Measurements from ENCODE around the gene ACOT6.
A peak's percentile ranks its signal among the peaks of the same experiment; 100 is the strongest.

The ACOT6 gene

GRCh38 chr14:73591690-73592449, 20.4 kb upstream of the ACOT6 start, which contains the start of gene ACOT4:
Gene ACOT4 (plus strand): TSS chr14:73591873. CDS start chr14:73591960, 87 bp downstream.
- Histone ChIP-seq H3K4me3 (peak within 1 kb of the TSS; percentile 43 to 67 (median 49)), H3K27ac (peak within 1 kb of the TSS in 16 of 21 experiments; percentile 0 to 81 (median 49))

GRCh38 chr14:73594491-73594890, 17.8 kb upstream of the ACOT6 start:
- no peak overlapping the region for H3K4me3 ChIP-seq
- no peak overlapping the region for H3K27ac ChIP-seq

- Histone ChIP-seq H3K4me3 (no peak overlapping the region), H3K27ac (no peak overlapping the region)
These were observed 12.8 kb upstream of the ACOT6 start for GRCh38 chr14:73599499-73599898.

- Histone ChIP-seq H3K27ac (no peak overlapping the region), H3K4me3 (no peak overlapping the region)
These were observed 9.3 kb upstream of the ACOT6 start for GRCh38 chr14:73602994-73603393.

GRCh38 chr14:73606271-73606670, 6.0 kb upstream of the ACOT6 start:
- H3K4me3 ChIP-seq = no peak overlapping the region
- no peak overlapping the region for H3K27ac ChIP-seq

- no peak overlapping the region for H3K4me3 ChIP-seq
- H3K27ac ChIP-seq = no peak overlapping the region
These were observed 5.1 kb upstream of the ACOT6 start for GRCh38 chr14:73607241-73607640.

GRCh38 chr14:73610687-73611086, 1.6 kb upstream of the ACOT6 start:
- H3K27ac ChIP-seq = no peak overlapping the region

GRCh38 chr14:73613046-73613383, 698 bp downstream of the ACOT6 start:
- H3K4me3 ChIP-seq = peak overlapping the region; percentile 42 to 82 (median 63)
- H3K27ac ChIP-seq = peak overlapping the region in 19 of 21 experiments; percentile 55 to 85 (median 73)

More at GRCh38 chr14:73610687-73611086, 1.6 kb upstream of the ACOT6 start:
- no peak overlapping the region for H3K4me3 ChIP-seq

- Histone ChIP-seq H3K27ac (peak overlapping the region in 1 of 21 experiments; percentile 72), H3K4me3 (peak overlapping the region in 2 of 7 experiments; percentile 42 to 63)
These were observed 1.2 kb downstream of the ACOT6 start for GRCh38 chr14:73613419-73613963.

- no peak overlapping the region for H3K27ac ChIP-seq
- no peak overlapping the region for H3K4me3 ChIP-seq
These were observed 4.5 kb downstream of the ACOT6 start for GRCh38 chr14:73616831-73617230.

GRCh38 chr14:73619524-73619923, 7.2 kb downstream of the ACOT6 start:
- Histone ChIP-seq H3K27ac (no peak overlapping the region), H3K4me3 (no peak overlapping the region)

GRCh38 chr14:73620268-73620667, 8.0 kb downstream of the ACOT6 start:
- Histone ChIP-seq H3K27ac (no peak overlapping the region), H3K4me3 (no peak overlapping the region)

GRCh38 chr14:73623504-73624054, 11.3 kb downstream of the ACOT6 start:
- Histone ChIP-seq H3K4me3 (no peak overlapping the region), H3K27ac (no peak overlapping the region)

GRCh38 chr14:73625706-73626105, 13.4 kb downstream of the ACOT6 start:
- H3K27ac ChIP-seq = no peak overlapping the region

GRCh38 chr14:73627151-73627558, 14.8 kb downstream of the ACOT6 start:
- Histone ChIP-seq H3K27ac (no peak overlapping the region), H3K4me3 (no peak overlapping the region)

More at GRCh38 chr14:73625706-73626105, 13.4 kb downstream of the ACOT6 start:
- H3K4me3 ChIP-seq = no peak overlapping the region

GRCh38 chr14:73630009-73630780, 17.9 kb downstream of the ACOT6 start:
- H3K4me3 ChIP-seq = no peak overlapping the region
- H3K27ac ChIP-seq = no peak overlapping the region

GRCh38 chr14:73633116-73634010, 21.0 kb downstream of the ACOT6 start:
- H3K4me3 ChIP-seq = peak overlapping the region; percentile 14 to 54 (median 39)

GRCh38 chr14:73634011-73634833, 21.9 kb downstream of the ACOT6 start:
- Histone ChIP-seq H3K4me3 (peak overlapping the region; percentile 14 to 54 (median 39)), H3K27ac (peak overlapping the region in 4 of 21 experiments; percentile 5 to 57 (median 22))

More at GRCh38 chr14:73633116-73634010, 21.0 kb downstream of the ACOT6 start:
- H3K27ac ChIP-seq = peak overlapping the region in 5 of 21 experiments; percentile 5 to 57 (median 30)
